COLO668 (cell line): ENCODE results near the gene BIRC7.

Source experiments
- DNase-seq: peaks from one replicate; lab custom pipeline; 2025; ENCODE audit not compliant: unreplicated experiment; lab: John Stamatoyannopoulos, UW

BIRC7 gene

GRCh38 chr20:63235399-63235983 is at the start of gene BIRC7:
TSS of gene BIRC7 (plus strand) at chr20:63235905. CDS start at chr20:63236097, 192 bp downstream.
- DNase-seq: no peak

GRCh38 chr20:63186084-63186483 is 49.6 kb upstream of the BIRC7 start:
- DNase-seq: no peak

GRCh38 chr20:63186528-63187316 is 49.0 kb upstream of the BIRC7 start:
- peak; percentile 7 for DNase-seq

- no peak for DNase-seq
Measured at GRCh38 chr20:63187338-63188158, 48.2 kb upstream of the BIRC7 start.

GRCh38 chr20:63188159-63188442 is 47.6 kb upstream of the BIRC7 start:
- no peak for DNase-seq

GRCh38 chr20:63188641-63189321 is 46.9 kb upstream of the BIRC7 start:
- DNase-seq: no peak

GRCh38 chr20:63189322-63189642 is 46.4 kb upstream of the BIRC7 start:
- no peak for DNase-seq

GRCh38 chr20:63189846-63190559 is 45.7 kb upstream of the BIRC7 start:
- no peak for DNase-seq

GRCh38 chr20:63190828-63191227 is 44.9 kb upstream of the BIRC7 start:
- no peak for DNase-seq

GRCh38 chr20:63191400-63191799 is 44.3 kb upstream of the BIRC7 start:
- peak; percentile 91 for DNase-seq

- DNase-seq: no peak
Measured at GRCh38 chr20:63192721-63193120, 43.0 kb upstream of the BIRC7 start.

- DNase-seq: no peak
Measured at GRCh38 chr20:63194007-63194796, 41.5 kb upstream of the BIRC7 start.

GRCh38 chr20:63194797-63195173 is 40.9 kb upstream of the BIRC7 start:
- no peak for DNase-seq

- no peak for DNase-seq
Measured at GRCh38 chr20:63196768-63197470, 38.8 kb upstream of the BIRC7 start.

- DNase-seq: no peak
Measured at GRCh38 chr20:63198606-63199005, 37.1 kb upstream of the BIRC7 start.

- DNase-seq: no peak
Measured at GRCh38 chr20:63202021-63202420, 33.7 kb upstream of the BIRC7 start.

- DNase-seq: no peak
Measured at GRCh38 chr20:63202811-63203526, 32.7 kb upstream of the BIRC7 start.

GRCh38 chr20:63204362-63204761 is 31.3 kb upstream of the BIRC7 start:
- no peak for DNase-seq

- DNase-seq: no peak
Measured at GRCh38 chr20:63205896-63206295, 29.8 kb upstream of the BIRC7 start.
